NCI-H2227 (cell line): ENCODE measurements around the gene LRRTM2.

ENCODE experiments used
- DNase-seq: peaks from one replicate; lab custom pipeline; 2025; ENCODE audit not compliant: unreplicated experiment; lab: John Stamatoyannopoulos, UW

The LRRTM2 gene

DNA sequence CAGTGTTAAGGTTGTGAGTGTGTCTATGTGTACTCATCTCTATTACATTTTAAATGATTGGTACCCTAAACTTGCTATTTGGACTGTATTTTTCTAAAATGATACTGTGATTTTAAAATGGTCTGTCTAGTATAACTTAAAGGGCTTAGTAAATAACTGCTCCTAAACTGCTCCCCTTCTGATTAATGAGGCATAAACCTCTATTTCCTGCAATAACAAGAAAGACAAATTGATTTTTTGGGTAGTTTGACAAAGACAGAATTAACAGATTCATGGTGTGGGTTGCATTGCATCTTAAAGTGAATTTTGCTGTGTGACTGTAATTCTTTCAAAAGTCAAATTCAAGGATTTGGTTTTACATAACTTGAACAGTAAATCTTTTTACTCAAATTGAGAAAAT, 8.1 kb upstream of the LRRTM2 start:
- no peak for DNase-seq

DNA sequence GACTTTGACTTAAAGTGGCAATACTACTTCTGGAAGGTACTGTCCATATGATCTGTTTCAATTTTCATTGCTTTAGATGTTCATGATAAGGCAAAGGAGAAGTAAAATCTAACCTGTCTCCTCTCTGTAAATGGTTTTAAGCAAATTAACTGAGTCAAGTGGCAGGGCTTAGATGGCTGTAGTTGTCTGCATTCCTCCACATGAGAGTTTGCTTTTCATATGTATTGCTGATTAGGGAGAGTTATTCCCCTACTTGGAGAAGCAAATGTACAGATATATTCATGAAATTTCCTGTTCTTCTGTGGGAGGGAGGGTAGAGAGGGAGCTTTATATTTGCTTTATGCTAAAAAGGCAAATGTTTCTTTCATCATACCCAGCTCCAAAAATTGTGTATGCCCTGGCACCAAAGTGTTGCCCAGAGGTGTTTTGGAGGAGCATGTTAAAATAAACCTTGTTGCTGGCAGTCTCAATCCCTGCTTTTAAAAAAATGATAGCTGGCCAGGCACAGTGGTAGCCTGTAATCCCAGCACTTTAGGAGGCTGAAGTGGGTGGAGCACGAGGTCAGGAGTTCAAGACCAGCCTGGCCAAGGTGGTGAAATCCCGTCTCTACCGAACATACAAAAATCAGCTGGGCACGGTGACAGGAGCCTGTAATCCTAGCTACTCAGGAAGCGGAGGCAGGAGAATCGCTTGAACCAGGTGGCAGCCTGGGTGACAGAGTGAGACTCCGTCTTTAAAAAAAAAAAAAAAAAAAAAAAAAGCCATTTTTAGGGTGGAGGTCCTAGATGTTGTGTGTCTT, 3.5 kb upstream of the LRRTM2 start:
- no peak for DNase-seq

DNA sequence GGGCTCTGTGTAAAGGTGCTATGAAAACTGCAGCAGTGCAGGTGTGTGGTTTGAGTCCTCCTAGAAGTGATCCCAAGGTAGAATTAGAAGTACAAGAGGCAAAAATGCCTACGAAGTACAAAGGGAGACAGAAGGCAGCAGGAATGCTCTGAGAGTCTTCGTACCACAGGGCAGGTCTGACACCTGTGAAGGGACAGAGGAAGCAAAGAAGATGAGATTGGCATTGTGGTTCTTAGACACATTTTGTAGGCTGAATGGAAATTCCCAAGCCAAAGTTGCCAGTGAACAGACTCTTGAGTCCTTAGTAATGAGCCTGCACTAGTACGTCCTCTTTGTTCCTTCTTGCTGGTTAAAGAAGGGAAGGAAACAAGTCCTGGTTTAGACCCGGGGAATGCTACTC, 1.7 kb upstream of the LRRTM2 start:
- no peak for DNase-seq

DNA sequence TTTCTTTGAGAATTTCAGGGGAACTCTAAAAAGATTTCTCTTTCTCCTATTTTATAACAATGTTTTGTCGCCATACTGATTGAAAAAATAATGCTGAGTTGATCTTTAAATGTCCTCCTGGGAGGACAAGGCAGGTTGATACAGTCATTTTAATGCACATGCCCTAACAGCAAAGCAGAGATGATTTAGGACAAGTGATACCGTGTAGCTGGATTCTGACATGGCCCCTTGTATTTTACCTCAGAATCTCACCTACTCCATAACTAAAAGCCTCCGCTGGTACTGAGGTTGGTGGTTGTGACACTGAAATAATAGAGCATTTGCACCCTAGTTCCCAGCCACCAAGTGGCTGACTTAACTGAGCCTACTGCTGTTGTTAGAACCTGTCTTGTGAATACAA, 811 bp upstream of the LRRTM2 start:
- no peak for DNase-seq

DNA sequence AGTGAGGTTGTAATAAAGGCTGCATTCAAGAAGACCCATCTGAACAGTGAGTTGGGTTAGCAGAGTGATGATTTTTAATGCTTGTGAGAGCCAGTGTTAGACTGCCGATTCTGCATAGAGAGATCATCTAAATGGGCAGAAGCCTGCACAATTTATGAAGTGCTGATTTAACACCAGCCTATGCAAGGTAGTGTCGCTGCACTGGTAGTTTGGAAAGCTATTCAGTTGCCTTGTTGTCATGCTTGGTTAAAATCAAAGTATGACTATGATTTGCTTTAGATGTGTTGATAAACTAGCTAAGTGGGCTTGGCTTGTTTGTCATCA, 379 bp upstream of the LRRTM2 start:
- DNase-seq, result no peak

DNA sequence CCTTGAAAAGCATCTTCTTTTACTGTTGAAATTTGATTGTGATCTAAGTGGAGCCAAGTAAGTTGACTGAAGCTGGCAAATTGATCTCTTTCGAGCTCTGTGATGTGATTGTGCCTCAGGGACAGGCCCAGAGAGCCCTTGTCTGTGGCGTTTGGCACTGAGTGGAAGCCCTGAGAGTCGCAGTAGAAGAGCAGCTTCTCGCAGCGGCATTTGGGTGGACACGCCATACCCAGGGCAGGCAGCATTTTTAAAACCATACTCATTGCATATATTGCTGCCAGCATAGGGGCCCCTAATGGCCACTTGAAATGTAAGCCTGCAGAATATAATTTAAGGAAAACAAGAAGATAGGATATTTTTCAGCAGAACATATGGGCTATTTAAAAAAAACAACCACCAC, 894 bp downstream of the LRRTM2 start:
- peak; percentile 23 for DNase-seq

DNA sequence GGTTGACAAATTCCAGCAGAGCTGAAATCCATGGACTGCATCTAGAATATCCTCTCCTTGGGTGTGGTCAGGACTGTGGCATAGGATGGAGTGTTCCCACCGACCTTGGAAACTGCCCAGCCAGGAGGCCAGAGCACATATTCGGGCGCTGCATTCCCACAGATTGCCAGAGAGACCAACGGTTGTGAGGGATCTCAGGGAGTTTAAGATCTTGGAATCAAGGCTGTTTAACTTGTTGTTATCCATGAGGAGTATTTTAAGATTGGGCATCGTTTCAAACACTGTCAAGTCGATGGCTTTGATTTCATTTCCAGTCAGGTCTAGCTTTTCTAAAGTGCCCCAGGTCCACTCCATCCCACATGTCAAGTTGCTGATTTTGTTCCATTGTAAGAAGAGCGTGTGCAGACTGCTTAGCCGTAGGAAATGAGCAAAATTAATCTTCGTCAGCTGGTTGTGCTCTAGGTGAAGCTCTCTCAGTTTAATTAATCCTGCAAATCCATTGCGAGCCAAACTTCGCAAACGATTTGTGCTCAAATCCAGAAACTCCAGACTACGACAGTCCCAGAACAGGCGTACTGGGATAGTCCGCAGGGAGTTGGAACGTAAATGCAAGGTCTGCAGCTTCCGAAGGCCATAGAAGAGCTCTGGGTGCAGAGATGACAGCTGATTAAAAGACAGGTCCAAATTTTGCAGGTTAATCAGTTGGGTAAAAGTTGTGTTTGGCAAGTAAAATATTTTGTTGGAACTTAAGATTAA, 1.5 kb downstream of the LRRTM2 start:
- no peak for DNase-seq

DNA sequence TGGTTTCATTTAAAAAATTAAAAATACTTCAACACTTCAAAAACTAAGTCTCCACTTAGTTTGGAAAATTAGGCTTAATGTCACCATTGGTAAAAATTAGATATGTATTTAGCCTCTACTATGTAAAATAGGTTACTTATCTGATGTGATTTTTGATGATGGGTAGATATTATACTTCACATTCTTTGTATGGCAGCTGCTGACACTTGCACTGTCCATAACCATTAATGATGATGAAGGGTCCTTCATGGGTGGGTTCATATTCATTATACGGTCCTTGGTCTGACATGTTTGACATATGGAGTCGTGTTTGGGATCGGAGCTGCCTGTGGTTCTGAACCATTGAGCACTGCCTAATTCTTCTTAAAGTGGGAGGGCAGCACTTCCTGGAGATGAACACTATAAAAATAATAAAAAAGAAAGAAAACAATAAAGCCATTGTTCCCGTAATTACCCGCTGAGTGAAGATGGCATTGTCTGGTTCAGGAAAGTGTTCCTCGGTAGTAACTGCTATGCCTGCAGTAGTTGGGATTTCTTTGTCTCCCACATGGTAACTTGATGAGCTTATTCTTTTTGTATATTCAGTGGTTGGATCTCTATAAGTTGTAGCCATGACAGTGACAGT, 2.2 kb downstream of the LRRTM2 start:
- DNase-seq, result peak; percentile 14

DNA sequence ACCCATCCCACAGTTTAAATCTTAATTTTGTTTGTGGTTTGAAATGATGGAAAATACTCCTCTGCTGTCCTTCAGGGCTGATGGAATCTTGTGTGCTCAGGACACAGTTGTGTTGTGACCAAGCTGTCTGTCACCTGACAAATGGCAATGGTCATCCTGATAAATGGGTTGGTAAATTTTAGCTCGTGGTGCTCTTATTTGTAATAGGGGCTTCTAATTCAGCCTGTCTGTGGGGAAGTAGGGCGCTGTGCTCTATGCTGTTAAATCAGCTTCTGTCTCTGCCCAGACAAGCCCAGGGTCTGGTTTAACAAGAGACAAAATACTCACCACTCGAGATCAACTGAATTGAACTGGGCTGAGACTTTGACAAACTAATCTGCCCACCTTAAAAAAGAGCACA, 4.5 kb downstream of the LRRTM2 start:
- no peak for DNase-seq

DNA sequence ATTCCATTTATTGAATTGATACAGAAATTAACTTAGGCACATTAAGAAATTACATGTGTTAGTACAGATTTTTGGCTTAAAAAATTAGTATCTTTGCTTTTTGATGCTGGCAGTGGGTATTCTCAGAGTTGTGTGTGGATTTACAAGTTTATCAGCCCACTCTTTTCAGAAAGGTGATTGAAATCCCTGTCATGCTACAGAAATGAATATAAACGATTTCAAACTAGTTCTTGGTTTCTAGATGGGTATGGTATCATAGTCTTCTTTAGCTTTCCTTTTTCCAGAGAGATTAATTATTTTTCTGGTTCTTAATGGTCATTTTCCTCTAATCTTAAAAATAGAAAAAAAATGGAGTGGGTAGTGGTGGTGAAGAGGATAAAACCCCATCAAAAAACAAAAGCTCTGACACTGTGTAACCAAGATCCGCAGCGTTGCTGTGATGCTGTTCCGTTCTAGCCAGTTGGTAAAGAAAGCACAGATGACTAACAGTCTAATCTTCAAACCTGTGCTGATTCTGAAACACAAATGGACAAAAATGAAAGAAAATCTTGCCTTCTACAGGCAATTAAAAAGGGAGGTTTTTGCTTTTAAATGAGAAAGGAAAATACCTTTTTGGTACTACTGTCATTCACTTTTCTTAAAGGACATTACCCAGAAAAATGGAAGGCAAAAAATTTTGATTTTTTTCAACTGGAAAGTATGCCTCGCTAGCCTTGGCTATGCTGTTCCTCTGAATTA, 5.2 kb downstream of the LRRTM2 start:
- no peak for DNase-seq

DNA sequence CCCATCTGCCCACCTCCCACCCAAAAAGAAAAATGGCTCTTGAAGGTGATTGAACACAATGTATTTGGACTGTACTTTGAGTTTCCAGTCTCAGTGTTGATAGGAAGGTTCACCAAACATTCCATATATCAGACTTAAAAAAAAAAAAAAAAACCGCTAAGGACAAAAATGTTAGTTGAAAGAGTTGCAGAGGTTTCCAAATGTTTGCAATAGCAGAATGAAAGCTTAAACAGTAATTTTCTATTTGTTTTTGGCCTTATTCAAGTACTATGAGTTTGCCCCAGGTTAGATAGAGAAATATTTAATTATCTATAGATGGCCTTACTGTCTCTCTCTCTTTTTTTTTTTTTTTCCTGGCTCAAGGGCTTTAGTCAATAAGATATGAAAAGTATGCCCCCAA, 6.1 kb downstream of the LRRTM2 start:
- no peak for DNase-seq

DNA sequence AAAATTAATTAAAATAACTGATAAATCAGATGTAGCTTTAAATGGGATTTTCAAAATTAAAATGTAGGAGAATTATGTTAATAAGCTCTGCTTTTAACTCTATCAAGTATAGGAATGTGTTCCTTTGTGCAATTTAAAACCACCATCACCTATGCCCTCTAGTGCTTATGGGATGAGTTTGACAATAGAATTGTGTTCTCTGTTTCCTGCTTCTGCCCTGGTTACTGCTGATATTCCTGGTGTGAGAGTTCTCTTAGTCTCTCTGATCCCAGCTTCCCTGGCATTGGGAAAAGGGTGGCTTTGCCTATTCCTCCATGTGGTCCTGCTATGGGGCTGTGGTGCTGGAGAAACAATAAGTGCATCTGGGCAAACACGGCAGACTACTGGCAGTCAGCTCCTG, 8.1 kb downstream of the LRRTM2 start:
- no peak for DNase-seq

DNA sequence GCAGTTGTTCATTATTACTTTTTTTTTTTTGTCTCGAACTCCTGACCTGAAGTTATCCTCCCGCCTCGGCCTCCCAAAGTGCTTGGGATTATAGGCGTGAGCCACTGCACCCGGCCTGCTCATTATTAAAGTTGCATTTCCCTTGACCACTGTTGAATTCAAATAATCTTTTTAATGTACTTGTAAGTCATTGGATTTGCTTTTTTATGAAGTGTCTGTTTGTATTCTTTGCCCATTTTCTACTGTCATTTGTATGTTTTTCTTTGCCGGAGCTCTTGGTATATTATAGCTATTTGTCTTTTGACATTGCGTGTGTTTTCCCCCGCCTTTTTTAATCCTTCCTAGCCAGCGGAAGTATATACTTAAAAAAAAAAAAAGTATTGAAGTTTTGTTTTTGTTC, 22.0 kb downstream of the LRRTM2 start:
- no peak for DNase-seq

DNA sequence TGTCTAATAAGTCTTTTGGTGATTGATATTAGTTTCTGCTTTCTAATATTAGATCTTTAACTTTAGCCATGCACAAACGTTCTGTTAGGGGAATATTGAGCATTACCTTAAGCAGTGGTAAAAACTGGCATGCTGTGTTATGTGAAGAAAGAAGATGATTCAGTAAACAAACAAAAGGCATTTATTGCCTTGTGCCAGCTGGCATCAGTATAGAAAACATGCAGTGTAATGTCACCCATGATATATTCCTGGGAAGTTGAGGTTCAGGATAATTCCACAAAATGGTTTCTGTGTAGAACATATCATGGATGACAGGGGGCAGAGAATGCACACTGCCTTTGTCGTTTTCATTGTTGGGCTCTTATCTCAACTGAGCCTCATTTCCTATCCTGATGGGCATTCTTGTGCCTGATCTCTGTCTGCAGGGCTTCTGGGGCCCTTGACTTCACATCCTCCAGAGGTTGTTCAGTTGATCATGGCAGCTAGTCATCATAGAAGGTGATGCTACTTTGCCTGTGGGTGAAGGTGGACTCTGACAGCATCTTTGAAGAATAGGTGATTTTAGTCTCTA, 24.2 kb downstream of the LRRTM2 start:
- DNase-seq, result no peak

DNA sequence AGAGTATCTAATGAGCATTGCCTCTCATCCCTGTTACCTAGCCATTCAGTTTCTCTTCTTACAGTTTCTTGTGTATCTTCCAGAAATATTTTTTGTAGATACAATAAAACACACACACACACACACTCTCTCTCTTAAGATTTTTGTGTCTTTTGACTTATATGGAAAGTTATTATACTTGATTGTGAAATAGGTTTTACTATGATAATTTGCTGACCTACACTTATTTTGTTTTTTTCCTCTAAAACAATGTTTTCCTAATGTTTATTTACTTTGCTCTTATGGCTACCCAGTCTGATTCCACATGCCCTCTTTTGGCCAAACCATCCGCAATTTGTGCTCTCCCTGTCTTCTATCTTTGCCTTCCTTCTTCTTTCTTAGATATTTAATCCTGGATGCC, 25.3 kb downstream of the LRRTM2 start:
- DNase-seq, result no peak

DNA sequence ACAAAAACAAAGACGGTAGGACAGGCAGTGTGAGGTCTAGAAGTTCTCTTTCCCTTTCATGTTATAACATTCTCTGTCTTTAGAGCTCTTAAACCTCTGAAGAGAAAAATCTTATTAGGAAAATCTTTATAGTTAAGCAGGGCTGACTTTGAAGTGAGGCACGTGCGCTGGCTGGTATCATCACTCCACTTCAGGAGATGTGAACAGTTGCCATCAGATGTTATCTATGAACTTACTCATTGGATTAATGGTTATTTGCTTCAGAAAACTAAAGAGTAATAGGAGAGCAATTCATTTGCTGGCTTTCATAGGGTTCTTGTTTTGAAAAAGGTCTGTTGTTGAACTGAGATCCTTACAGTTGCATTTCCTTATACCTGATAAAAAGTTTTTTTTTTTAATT, 25.7 kb downstream of the LRRTM2 start:
- no peak for DNase-seq

DNA sequence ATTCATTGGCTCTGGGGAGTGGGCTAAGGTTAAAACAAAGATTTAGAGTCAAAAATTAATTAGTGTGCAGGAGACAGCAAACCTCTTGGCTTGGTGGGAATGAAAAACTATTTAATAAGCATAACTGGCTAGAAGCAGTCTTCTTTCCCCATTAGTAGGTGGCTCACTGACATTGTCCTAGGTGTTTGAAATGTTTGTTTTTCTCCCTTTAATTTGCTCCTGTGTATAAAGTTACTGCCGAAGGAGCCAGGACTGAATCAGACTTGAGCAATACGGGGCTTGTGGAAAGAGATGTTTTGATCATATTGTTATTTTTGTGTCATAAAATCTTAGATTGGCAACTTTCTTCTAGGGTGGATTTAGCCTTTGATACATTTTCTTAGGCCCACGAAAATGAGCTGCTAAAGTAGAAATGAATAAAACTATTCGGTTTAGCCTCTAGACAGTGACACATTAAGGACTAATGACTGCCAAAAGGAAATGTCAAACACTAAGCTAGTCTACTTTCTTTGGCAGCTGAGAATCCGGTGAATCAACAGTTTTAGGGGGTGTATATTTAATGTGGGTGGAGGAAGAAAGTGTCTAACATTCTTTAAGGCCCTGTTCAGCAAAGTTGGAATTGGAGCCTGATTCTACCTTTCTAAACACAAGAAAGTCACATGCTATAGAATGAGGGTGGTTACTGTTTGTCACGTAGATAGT, 30.2 kb downstream of the LRRTM2 start:
- DNase-seq, result no peak

DNA sequence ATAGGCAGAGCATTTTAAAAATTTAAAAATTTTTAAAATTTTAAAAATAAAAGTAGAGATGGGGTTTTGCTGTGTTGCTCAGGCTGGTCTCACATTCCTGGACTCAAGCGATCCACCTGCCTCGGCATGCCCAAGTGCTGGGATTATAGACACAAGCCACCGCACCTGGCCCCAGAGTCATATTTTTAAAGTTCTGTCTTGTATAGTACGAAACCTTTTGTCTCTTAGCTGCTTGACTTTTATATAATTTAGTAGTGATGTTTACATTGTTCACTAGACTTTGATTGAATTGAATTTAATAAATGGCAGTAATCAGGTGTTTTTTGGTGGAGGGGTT, 31.0 kb downstream of the LRRTM2 start:
- DNase-seq, result no peak

DNA sequence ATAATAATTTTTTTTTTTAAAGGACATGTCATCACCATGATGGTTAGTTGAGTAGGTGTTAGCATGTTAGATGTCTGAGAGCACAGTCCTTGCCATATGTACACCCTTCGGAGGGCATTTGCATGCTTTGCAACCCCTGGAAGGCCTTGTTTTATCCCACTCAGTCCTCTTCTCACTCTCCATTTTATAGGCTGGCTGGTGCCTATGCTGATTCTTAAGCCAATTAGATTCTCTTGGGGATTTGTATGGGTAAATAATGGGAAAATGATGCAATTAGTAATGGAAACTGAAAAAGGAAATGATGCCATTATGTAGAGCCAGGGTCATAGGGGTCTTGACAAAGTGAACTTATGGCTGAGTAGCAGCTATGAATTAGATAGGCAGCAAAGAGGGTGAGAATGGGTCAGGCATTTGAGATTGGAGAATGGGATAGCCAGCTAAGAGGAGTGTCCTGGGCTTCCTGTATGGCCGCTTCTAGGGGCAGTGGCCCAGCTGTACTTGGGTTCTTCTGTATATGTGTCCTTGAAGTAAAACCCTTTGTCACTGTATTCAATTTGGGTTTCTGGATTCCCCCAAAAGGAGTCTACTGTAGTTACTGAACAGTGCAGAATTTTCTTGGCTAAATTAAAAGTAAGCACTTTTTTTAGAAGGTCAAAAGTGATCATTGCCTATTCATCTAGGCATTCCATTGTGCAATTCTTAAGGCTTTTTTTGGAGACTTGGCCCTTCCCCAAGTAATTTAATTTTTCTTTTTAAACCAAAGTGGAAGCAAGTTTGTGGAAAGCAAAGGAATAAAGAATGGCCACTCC, 31.6 kb downstream of the LRRTM2 start:
- no peak for DNase-seq

DNA sequence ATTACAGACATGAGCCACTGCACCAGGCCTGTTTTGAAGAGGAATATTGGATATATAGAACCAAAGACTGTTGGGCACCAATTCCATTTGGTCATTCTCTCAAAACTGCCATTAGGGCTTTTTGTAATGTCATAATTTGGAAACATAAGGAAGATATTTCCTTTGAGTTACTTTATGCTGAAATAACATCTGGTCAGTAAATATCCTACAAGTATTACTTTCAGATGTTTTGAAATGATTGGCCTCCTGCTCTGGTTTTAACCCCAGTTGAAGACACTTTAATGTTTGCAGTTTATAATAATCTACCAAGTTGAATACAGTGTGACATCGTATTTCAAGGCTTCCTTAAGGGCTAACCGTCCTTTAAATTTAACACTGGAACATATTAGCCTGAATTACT, 33.6 kb downstream of the LRRTM2 start:
- DNase-seq, result no peak
